ENCODE data around the gene SLC38A10.

Gene SLC38A10

GRCh38 chr17:81222906-81223761 lies 72.0 kb downstream of the SLC38A10 start, which contains the start of gene CEP131:
CEP131 (minus strand) TSS chr17:81222965; CDS start chr17:81220056, 2,909 bp downstream.
- peak; percentile 98 for DNase-seq

GRCh38 chr17:81222620-81222905 lies 72.5 kb downstream of the SLC38A10 start:
- DNase-seq: no peak

GRCh38 chr17:81221842-81222619 lies 73.1 kb downstream of the SLC38A10 start:
- no peak for DNase-seq

GRCh38 chr17:81221371-81221841 lies 73.7 kb downstream of the SLC38A10 start:
- no peak for DNase-seq

- DNase-seq: no peak
Measured at GRCh38 chr17:81219476-81220180, 75.5 kb downstream of the SLC38A10 start.

GRCh38 chr17:81218991-81219390 lies 76.1 kb downstream of the SLC38A10 start:
- DNase-seq: no peak

GRCh38 chr17:81218459-81218858 lies 76.6 kb downstream of the SLC38A10 start:
- no peak for DNase-seq

GRCh38 chr17:81217491-81217890 lies 77.6 kb downstream of the SLC38A10 start:
- no peak for DNase-seq

- no peak for DNase-seq
Measured at GRCh38 chr17:81213978-81214377, 81.1 kb downstream of the SLC38A10 start.

GRCh38 chr17:81212365-81212764 lies 82.7 kb downstream of the SLC38A10 start:
- no peak for DNase-seq

GRCh38 chr17:81210868-81211267 lies 84.2 kb downstream of the SLC38A10 start:
- DNase-seq: no peak

GRCh38 chr17:81210466-81210865 lies 84.6 kb downstream of the SLC38A10 start:
- DNase-seq: no peak

- no peak for DNase-seq
Measured at GRCh38 chr17:81209141-81209540, 86.0 kb downstream of the SLC38A10 start.

GRCh38 chr17:81208651-81209050 lies 86.5 kb downstream of the SLC38A10 start:
- DNase-seq: no peak

- no peak for DNase-seq
Measured at GRCh38 chr17:81207610-81208581, 87.2 kb downstream of the SLC38A10 start.

GRCh38 chr17:81206657-81207056 lies 88.5 kb downstream of the SLC38A10 start:
- no peak for DNase-seq

- DNase-seq: no peak
Measured at GRCh38 chr17:81206166-81206565, 88.9 kb downstream of the SLC38A10 start.

GRCh38 chr17:81204578-81204977 lies 90.5 kb downstream of the SLC38A10 start:
- no peak for DNase-seq

GRCh38 chr17:81203136-81203535 lies 92.0 kb downstream of the SLC38A10 start:
- no peak for DNase-seq

- DNase-seq: no peak
Measured at GRCh38 chr17:81202318-81202717, 92.8 kb downstream of the SLC38A10 start.

GRCh38 chr17:81200695-81201580 lies 94.2 kb downstream of the SLC38A10 start:
- no peak for DNase-seq

Data from effector CD4-positive, alpha-beta T cell (primary cell).